GM23338 (cell line): ENCODE measurements around the gene EDIL3. TPM values are rescaled to one million over a fixed set of nuclear protein-coding genes. Genes with fewer than 3 reads are reported as not detected.
A peak's percentile ranks its signal among the peaks of the same experiment; 100 is the strongest.

Experiments
- ATAC-seq: fragments of 200-7000 bp; cut with Tn5 transposase; 3 replicates; pipeline ENCODE4 v1.9.1; 2020
- DNase-seq: peaks from one replicate; pipeline ENCODE4 v3.0.0-alpha.2; 2015; ENCODE audit warnings: low spot score
- H2AFZ ChIP-seq: fragments of 200-600 bp; sonication (generic); 2 replicates; pipeline ENCODE4 v1.8.0; 2016; ENCODE audit warnings: antibody characterized with exemption, mild to moderate bottlenecking, moderate library complexity
- H3F3A ChIP-seq: fragments of 200-600 bp; sonication (generic); replicated peaks from 2 replicates; pipeline ENCODE4 v1.8.0; 2017; ENCODE audit warnings: antibody characterized with exemption, mixed run types, low read depth
- H3K27ac ChIP-seq: fragments of 200-600 bp; sonication (generic); 2 replicates; pipeline ENCODE4 v1.6.1; 2016; ENCODE audit warnings: low read depth
- H3K27me3 ChIP-seq: fragments of 200-600 bp; sonication (generic); 2 replicates; pipeline ENCODE4 v1.8.0; 2016; ENCODE audit warnings: mild to moderate bottlenecking, mixed run types, moderate library complexity; ENCODE audit not compliant: insufficient read depth
- H3K36me3 ChIP-seq: fragments of 200-600 bp; sonication (generic); 2 replicates; pipeline ENCODE4 v1.8.0; 2016; ENCODE audit warnings: mild to moderate bottlenecking; ENCODE audit not compliant: insufficient read depth
- H3K4me1 ChIP-seq: fragments of 200-600 bp; sonication (generic); 2 replicates; pipeline ENCODE4 v1.8.0; 2016; ENCODE audit warnings: mild to moderate bottlenecking, moderate library complexity; ENCODE audit not compliant: insufficient read depth
- H3K4me2 ChIP-seq: fragments of 200-600 bp; sonication (generic); 2 replicates; pipeline ENCODE4 v1.7.1; 2017; ENCODE audit warnings: mixed run types
- H3K4me3 ChIP-seq: fragments of 200-600 bp; sonication (generic); 2 replicates; pipeline ENCODE4 v1.6.1; 2016; ENCODE audit warnings: mixed run types
- H3K79me2 ChIP-seq: fragments of 200-600 bp; sonication (generic); replicated peaks from 2 replicates; pipeline ENCODE4 v1.8.0; 2017; ENCODE audit warnings: mild to moderate bottlenecking; ENCODE audit not compliant: insufficient read depth
- H3K9me2 ChIP-seq: fragments of 200-600 bp; sonication (generic); 2 replicates; pipeline ENCODE4 v1.8.0; 2017; ENCODE audit not compliant: insufficient read depth
- H4K20me1 ChIP-seq: fragments of 200-600 bp; sonication (generic); replicated peaks from 2 replicates; pipeline ENCODE4 v1.8.0; 2017; ENCODE audit warnings: mild to moderate bottlenecking; ENCODE audit not compliant: insufficient read depth
- H3K27ac Mint-ChIP-seq: 2 replicates; pipeline ENCODE4 v1.8.0; 2020; ENCODE audit warnings: inconsistent platforms, mild to moderate bottlenecking, moderate library complexity, mixed read lengths
- H3K27me3 Mint-ChIP-seq: 3 replicates; pipeline ENCODE4 v1.8.0; 2022; ENCODE audit warnings: low read depth, mild to moderate bottlenecking, moderate library complexity, mixed read lengths, inconsistent platforms; ENCODE audit not compliant: insufficient read depth, poor library complexity
- H3K36me3 Mint-ChIP-seq: 3 replicates; pipeline ENCODE4 v1.8.0; 2021; ENCODE audit warnings: low read depth, mild to moderate bottlenecking, inconsistent platforms, moderate library complexity, mixed read lengths
- H3K4me1 Mint-ChIP-seq: 3 replicates; pipeline ENCODE4 v1.8.0; 2020; ENCODE audit warnings: mild to moderate bottlenecking, inconsistent platforms, mixed read lengths
- H3K4me3 Mint-ChIP-seq: 3 replicates; pipeline ENCODE4 v1.8.0; 2021; ENCODE audit warnings: moderate library complexity, mild to moderate bottlenecking, inconsistent platforms, mixed read lengths
- H3K9me3 Mint-ChIP-seq: 3 replicates; pipeline ENCODE4 v1.8.0; 2020; ENCODE audit warnings: moderate library complexity, mild to moderate bottlenecking, inconsistent platforms, mixed read lengths
- CREB1 ChIP-seq: fragments of 250-450 bp; sonication (Bioruptor Pico); IDR thresholded peaks from 2 replicates; pipeline ENCODE4 v1.5.0; 2020; ENCODE audit warnings: low read depth, mild to moderate bottlenecking, moderate library complexity
- EZH2 ChIP-seq: fragments of 200-600 bp; sonication (generic); IDR thresholded peaks from one replicate; pipeline ENCODE4 v1.8.0; 2017; ENCODE audit warnings: antibody characterized with exemption, mild to moderate bottlenecking, low read depth; ENCODE audit not compliant: unreplicated experiment
- EZH2phosphoT487 ChIP-seq: fragments of 200-600 bp; sonication (generic); IDR thresholded peaks from one replicate; pipeline ENCODE4 v1.8.1; 2018; ENCODE audit warnings: antibody characterized with exemption; ENCODE audit not compliant: unreplicated experiment
- JUNB ChIP-seq: IDR thresholded peaks from one replicate; pipeline ENCODE4 v1.6.1; 2016; ENCODE audit warnings: antibody characterized with exemption; ENCODE audit not compliant: unreplicated experiment
- STAT1 ChIP-seq: IDR thresholded peaks from one replicate; pipeline ENCODE4 v1.6.1; 2016; ENCODE audit warnings: antibody characterized with exemption; ENCODE audit not compliant: unreplicated experiment
- ZNF114 ChIP-seq: fragments of 250-450 bp; sonication (Bioruptor Pico); IDR thresholded peaks from 2 replicates; pipeline ENCODE4 v1.5.0; 2020; ENCODE audit warnings: mild to moderate bottlenecking, moderate library complexity
- ZNF331 ChIP-seq: fragments of 250-450 bp; sonication (Bioruptor Pico); IDR thresholded peaks from 2 replicates; pipeline ENCODE4 v1.5.0; 2020; ENCODE audit warnings: low read depth, mild to moderate bottlenecking, moderate library complexity
- polyA plus RNA-seq: library from polyadenylated mRNA; unstranded; fragments of >200 nt; fragmentation: Nextera tagmentation; extraction: Ambion mirVana; gene quantifications from 2 replicates; pipeline ENCODE4 v1.2.1, GENCODE V29; 2016
- total RNA-seq: library from RNA; depleted of rRNA; stranded (reverse); fragments of >200 nt; shearing (Covaris generic); gene quantifications from 2 replicates; pipeline ENCODE4 v1.2.3, GENCODE V29; 2014
- TF ChIP-seq, protein P1 (sequence below): IDR thresholded peaks from 2 replicates; pipeline ENCODE4 v1.6.1; 2016; ENCODE audit warnings: antibody characterized with exemption
- TF ChIP-seq, protein P2 (sequence below), 2 experiments: fragments of 200-600 bp in 1 of 2; sonication (generic) in 1 of 2; conservative IDR thresholded peaks; 2 replicates each; pipeline versions ENCODE4 v1.5.1 to v1.6.1; 2016 to 2017; ENCODE audit warnings: antibody characterized with exemption in 2 of 2, low read depth in 2 of 2, mild to moderate bottlenecking in 2 of 2, moderate library complexity in 1 of 2

Gene EDIL3
- total and polyA plus RNA-seq, 2 experiments from 2014 or later: 43.3 to 61.9 TPM

DNA sequence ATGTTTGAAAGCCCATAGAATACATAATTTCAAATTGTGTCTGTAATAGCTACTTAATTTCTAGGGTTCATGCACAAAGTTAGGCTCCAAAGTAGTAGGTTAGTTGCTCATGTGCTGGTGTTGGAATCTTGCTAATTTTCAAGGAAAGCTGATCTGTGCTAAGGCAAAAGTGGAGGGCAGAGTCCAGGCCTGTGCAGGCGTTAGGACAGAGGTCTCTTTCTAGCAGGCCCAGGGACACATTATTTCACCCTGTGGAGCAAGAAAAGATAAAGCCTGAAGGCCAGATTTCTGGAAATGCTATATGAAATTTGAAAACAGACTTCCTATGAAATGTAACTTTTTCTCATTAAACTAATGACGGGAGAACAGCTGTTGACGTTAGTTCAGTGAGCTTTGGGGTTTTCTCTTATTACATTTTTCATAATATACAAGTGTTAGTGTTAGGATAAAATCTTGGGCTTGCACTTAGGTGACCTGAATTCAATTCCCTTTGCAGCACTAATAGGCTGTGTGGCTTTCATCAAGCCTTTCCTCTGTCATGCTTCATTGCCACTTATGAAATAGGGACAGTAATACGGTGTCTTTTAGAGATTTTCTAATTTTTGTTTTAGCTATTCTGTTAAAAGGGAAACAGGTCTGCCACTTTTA lies 467.3 kb downstream of the EDIL3 start:
- Histone ChIP-seq H3K4me1 (peaks cover 5% of the 10 kb centered on the region; the same call in 1 of the 2 replicates), H3F3A (no peaks in the 10 kb centered on the region), H3K27ac (no peak overlapping the region), H3K4me3 (no peak overlapping the region), H4K20me1 (no peaks in the 10 kb centered on the region), H2AFZ (no peak overlapping the region), H3K27me3 (no peaks in the 10 kb centered on the region), H3K36me3 (no peaks in the 10 kb centered on the region), H3K4me2 (no peak overlapping the region), H3K9me2 (no peaks in the 10 kb centered on the region), H3K79me2 (no peaks in the 10 kb centered on the region)
- no peak for ATAC-seq
- TF ChIP-seq JUNB (no peak), EZH2 (no peak), CREB1 (no peak), ZNF114 (CRISPR knock-in tag) (no peak), STAT1 (no peak), ZNF331 (no peak)
- Mint-ChIP-seq H3K27me3 (no peaks in the 10 kb centered on the region), H3K4me3 (no peak overlapping the region), H3K4me1 (peaks cover 16% of the 10 kb centered on the region; the same call in 2 of the 3 replicates), H3K9me3 (no peaks in the 10 kb centered on the region), H3K36me3 (no peaks in the 10 kb centered on the region), H3K27ac (no peak overlapping the region)
- no peak for DNase-seq

DNA sequence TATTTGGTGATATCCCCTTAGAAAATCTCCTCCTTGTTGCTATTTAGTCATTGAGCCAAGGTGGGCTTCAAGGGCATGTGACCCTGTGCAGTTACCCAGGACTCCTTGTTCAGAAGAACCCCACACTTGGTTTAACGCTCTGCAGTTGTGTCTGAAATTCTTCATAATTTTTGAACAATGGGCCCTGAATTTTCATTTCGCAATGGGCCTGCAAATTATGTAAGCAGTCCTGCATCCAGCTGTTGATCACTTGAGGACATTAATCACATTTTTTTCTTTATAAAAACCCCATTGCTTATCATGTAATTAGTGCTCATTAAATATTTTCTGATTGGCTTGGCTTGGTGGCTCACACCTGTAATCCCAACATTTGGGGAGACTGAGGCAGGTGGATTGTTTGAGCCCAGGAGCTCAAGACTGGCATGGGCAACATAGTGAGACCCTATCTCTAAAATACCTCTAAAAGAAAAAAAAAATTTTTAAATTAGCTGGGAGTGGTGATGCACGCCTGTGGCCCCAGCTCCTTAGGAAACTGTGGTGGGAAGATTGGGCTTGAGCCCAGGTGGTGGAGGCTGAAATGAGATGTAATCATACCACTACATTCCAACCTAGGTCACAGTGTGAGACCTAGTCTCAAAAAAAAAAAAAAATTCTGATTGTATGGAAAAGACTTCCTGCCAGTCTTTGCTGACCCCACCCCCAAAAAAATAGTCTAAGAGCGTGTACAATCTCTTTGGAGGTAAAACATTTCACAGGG lies 469.8 kb downstream of the EDIL3 start:
- no peak for TF ChIP-seq STAT1
- no peaks in the 10 kb centered on the region for H3K36me3 ChIP-seq
- H3K4me1 ChIP-seq: peaks cover 5% of the 10 kb centered on the region; the same call in 1 of the 2 replicates
- no peak overlapping the region for H3K27ac Mint-ChIP-seq
- H3K4me2 ChIP-seq: no peak overlapping the region
- no peak overlapping the region for H3K4me3 ChIP-seq
- no peaks in the 10 kb centered on the region for H3K36me3 Mint-ChIP-seq
- no peaks in the 10 kb centered on the region for H3K9me2 ChIP-seq
- H3K27me3 ChIP-seq: no peaks in the 10 kb centered on the region
- H3K9me3 Mint-ChIP-seq: no peaks in the 10 kb centered on the region
- peaks cover 16% of the 10 kb centered on the region; the same call in 2 of the 3 replicates for H3K4me1 Mint-ChIP-seq
- H3K4me3 Mint-ChIP-seq: no peak overlapping the region
- no peak for DNase-seq
- H2AFZ ChIP-seq: no peak overlapping the region
- H3F3A ChIP-seq: no peaks in the 10 kb centered on the region
- no peak for ATAC-seq
- no peak overlapping the region for H3K27ac ChIP-seq
- H3K27me3 Mint-ChIP-seq: no peaks in the 10 kb centered on the region
- no peaks in the 10 kb centered on the region for H4K20me1 ChIP-seq
- H3K79me2 ChIP-seq: no peaks in the 10 kb centered on the region

DNA sequence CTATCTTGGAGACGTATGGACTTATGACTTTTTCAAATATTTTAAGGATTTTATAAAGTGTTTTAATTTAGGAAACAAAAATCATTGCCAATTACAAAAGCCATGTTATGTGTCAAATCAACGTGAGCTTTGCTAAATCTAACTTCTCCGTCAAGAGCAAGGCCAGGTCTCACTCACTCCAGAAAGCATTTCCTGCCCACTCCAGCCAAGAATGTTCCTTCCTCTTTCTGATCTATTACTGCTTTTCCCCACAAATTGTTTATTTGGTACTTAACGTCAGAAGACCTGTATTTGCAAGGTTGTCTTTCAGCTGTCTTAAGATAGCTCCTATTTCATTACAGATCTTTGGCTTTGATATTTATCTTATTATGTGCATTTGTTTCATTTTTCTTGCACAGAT lies 470.5 kb downstream of the EDIL3 start:
- ATAC-seq: no peak
- Mint-ChIP-seq H3K4me1 (peaks cover 13% of the 10 kb centered on the region; the same call in 2 of the 3 replicates), H3K9me3 (no peaks in the 10 kb centered on the region), H3K27ac (no peak overlapping the region), H3K36me3 (no peaks in the 10 kb centered on the region), H3K4me3 (no peak overlapping the region), H3K27me3 (no peaks in the 10 kb centered on the region)
- H3K4me1 ChIP-seq: peaks cover 3% of the 10 kb centered on the region; the same call in 1 of the 2 replicates
- H3K27me3 ChIP-seq: no peaks in the 10 kb centered on the region
- H3K27ac ChIP-seq: peak overlapping the region; percentile 36; the same call in 1 of the 2 replicates
- H2AFZ ChIP-seq: no peak overlapping the region
- DNase-seq: no peak
- H3K4me2 ChIP-seq: no peak overlapping the region
- H3K36me3 ChIP-seq: no peaks in the 10 kb centered on the region
- no peaks in the 10 kb centered on the region for H3F3A ChIP-seq
- H3K9me2 ChIP-seq: no peaks in the 10 kb centered on the region
- no peak overlapping the region for H3K4me3 ChIP-seq
- H4K20me1 ChIP-seq: no peaks in the 10 kb centered on the region
- H3K79me2 ChIP-seq: no peaks in the 10 kb centered on the region
- no peak for TF ChIP-seq EZH2phosphoT487
- no peak for TF ChIP-seq CREB1
- TF ChIP-seq, protein P1, sequence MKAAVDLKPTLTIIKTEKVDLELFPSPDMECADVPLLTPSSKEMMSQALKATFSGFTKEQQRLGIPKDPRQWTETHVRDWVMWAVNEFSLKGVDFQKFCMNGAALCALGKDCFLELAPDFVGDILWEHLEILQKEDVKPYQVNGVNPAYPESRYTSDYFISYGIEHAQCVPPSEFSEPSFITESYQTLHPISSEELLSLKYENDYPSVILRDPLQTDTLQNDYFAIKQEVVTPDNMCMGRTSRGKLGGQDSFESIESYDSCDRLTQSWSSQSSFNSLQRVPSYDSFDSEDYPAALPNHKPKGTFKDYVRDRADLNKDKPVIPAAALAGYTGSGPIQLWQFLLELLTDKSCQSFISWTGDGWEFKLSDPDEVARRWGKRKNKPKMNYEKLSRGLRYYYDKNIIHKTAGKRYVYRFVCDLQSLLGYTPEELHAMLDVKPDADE: no peak
- TF ChIP-seq, protein P2, sequence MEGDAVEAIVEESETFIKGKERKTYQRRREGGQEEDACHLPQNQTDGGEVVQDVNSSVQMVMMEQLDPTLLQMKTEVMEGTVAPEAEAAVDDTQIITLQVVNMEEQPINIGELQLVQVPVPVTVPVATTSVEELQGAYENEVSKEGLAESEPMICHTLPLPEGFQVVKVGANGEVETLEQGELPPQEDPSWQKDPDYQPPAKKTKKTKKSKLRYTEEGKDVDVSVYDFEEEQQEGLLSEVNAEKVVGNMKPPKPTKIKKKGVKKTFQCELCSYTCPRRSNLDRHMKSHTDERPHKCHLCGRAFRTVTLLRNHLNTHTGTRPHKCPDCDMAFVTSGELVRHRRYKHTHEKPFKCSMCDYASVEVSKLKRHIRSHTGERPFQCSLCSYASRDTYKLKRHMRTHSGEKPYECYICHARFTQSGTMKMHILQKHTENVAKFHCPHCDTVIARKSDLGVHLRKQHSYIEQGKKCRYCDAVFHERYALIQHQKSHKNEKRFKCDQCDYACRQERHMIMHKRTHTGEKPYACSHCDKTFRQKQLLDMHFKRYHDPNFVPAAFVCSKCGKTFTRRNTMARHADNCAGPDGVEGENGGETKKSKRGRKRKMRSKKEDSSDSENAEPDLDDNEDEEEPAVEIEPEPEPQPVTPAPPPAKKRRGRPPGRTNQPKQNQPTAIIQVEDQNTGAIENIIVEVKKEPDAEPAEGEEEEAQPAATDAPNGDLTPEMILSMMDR (conservative IDR thresholded peaks at IDR 0.05; ENCODE audit: low read depth in 2 of 2): no peak
